H1 (cell line): ENCODE results near the gene ZFHX2.

ENCODE experiments used
- CTCF ChIP-seq, 3 experiments: IDR thresholded peaks; 1 replicate in 2 of 3; 2 replicates in 1 of 3; pipeline versions ENCODE4 v1.5.1 to v1.6.1; 2011; ENCODE audit warnings: low read length in 3 of 3, mild to moderate bottlenecking in 3 of 3, inconsistent platforms in 2 of 3, low read depth in 1 of 3, moderate library complexity in 1 of 3; ENCODE audit not compliant: insufficient read depth in 1 of 3; ENCODE audit errors: control extremely low read depth in 1 of 3
- GABPA ChIP-seq: IDR thresholded peaks from 2 replicates; pipeline ENCODE4 v1.6.1; 2011; ENCODE audit warnings: mild to moderate bottlenecking, low read length, moderate library complexity, borderline replicate concordance; ENCODE audit not compliant: insufficient read depth
- PHF8 ChIP-seq: fragments of 200-600 bp; sonication (generic); conservative IDR thresholded peaks from 2 replicates; pipeline ENCODE4 v1.7.1; 2012; ENCODE audit warnings: low read depth, mild to moderate bottlenecking, inconsistent platforms, low read length, moderate library complexity
- POLR2AphosphoS5 ChIP-seq: IDR thresholded peaks from 2 replicates; pipeline ENCODE4 v1.6.1; 2011; ENCODE audit warnings: low read depth, low read length
- RNF2 ChIP-seq: fragments of 200-900, 300-1000 bp; sonication (generic); IDR thresholded peaks from 2 replicates; pipeline ENCODE4 v1.7.1; 2016; ENCODE audit warnings: borderline replicate concordance, low read depth, mild to moderate bottlenecking, antibody characterized with exemption, low read length; ENCODE audit not compliant: poor library complexity, severe bottlenecking; ENCODE audit errors: missing control alignments
- TAF1 ChIP-seq: IDR thresholded peaks from 2 replicates; pipeline ENCODE4 v1.6.1; 2011; ENCODE audit warnings: mild to moderate bottlenecking, low read depth, low read length
- TCF12 ChIP-seq: IDR thresholded peaks from 2 replicates; pipeline ENCODE4 v1.6.1; 2011; ENCODE audit warnings: low read depth, mild to moderate bottlenecking, low read length
- ZNF274 ChIP-seq: IDR thresholded peaks from 2 replicates; pipeline ENCODE4 v1.7.0; 2012; ENCODE audit warnings: low read length, borderline replicate concordance; ENCODE audit errors: extremely low read depth

GRCh38 chr14:23582906-23583760 lies 31.6 kb upstream of the ZFHX2 start:
- no peak for TF ChIP-seq CTCF (IDR thresholded peaks at IDR 0.05; ENCODE audit: control extremely low read depth in 1 of 3, insufficient read depth in 1 of 3, low read depth in 1 of 3, low read length in 3 of 3)
- no peak for TF ChIP-seq GABPA
- TF ChIP-seq ZNF274: no peak
- no peak for TF ChIP-seq TAF1
- no peak for TF ChIP-seq PHF8
- TF ChIP-seq POLR2AphosphoS5: no peak
- TF ChIP-seq RNF2: no peak
- no peak for TF ChIP-seq TCF12
